Spleen (tissue), 11 donors: ENCODE measurements around the gene ARHGAP30. TPM values are rescaled to one million over a fixed set of nuclear protein-coding genes. Genes with fewer than 3 reads are reported as not detected.

ENCODE experiments used
- DNase-seq: peaks from one replicate; pipeline ENCODE4 v3.0.0-alpha.2; 2020
- H3K27ac ChIP-seq, 8 donors: fragments of 200-600 bp; sonication (generic) in 7 of 8; 1 replicate in 4 of 8; 2 replicates in 4 of 8; pipeline versions ENCODE4 v1.5.0 to v1.8.0; 2016 to 2021; ENCODE audit warnings: inconsistent platforms in 4 of 8, mild to moderate bottlenecking in 4 of 8, moderate library complexity in 1 of 8
- H3K27me3 ChIP-seq, 7 donors: fragments of 200-600 bp; sonication (generic) in 6 of 7; replicated peaks in 1 of 7; 1 replicate in 4 of 7; 2 replicates in 3 of 7; pipeline versions ENCODE4 v1.5.0 to v1.8.0; 2016 to 2021; ENCODE audit warnings: inconsistent platforms in 3 of 7, mild to moderate bottlenecking in 1 of 7
- H3K36me3 ChIP-seq, 6 donors: fragments of 200-600 bp; sonication (generic) in 5 of 6; 1 replicate in 4 of 6; 2 replicates in 2 of 6; pipeline versions ENCODE4 v1.5.0 to v1.8.0; 2016 to 2021; ENCODE audit warnings: inconsistent platforms in 2 of 6
- H3K4me1 ChIP-seq, 6 donors: fragments of 200-600 bp; sonication (generic) in 5 of 6; 1 replicate in 3 of 6; 2 replicates in 3 of 6; pipeline versions ENCODE4 v1.5.0 to v1.8.0; 2016 to 2021; ENCODE audit warnings: inconsistent platforms in 3 of 6
- H3K4me3 ChIP-seq, 8 donors: fragments of 200-600 bp; sonication (generic) in 7 of 8; 1 replicate in 4 of 8; 2 replicates in 4 of 8; pipeline versions ENCODE4 v1.5.0 to v1.8.0; 2016 to 2021; ENCODE audit warnings: inconsistent platforms in 4 of 8, mild to moderate bottlenecking in 4 of 8, moderate library complexity in 2 of 8
- H3K9me3 ChIP-seq, 8 donors: fragments of 200-600 bp; sonication (generic) in 7 of 8; 1 replicate in 4 of 8; 2 replicates in 4 of 8; pipeline versions ENCODE4 v1.5.0 to v1.8.0; 2016 to 2021; ENCODE audit warnings: inconsistent platforms in 4 of 8
- CTCF ChIP-seq, 11 experiments: fragments of 200-600 bp in 7 of 11; fragments of 450-650 bp in 4 of 11; sonication (generic) in 4 of 11; IDR thresholded peaks in 8 of 11; conservative IDR thresholded peaks in 3 of 11; 1 replicate in 7 of 11; 2 replicates in 4 of 11; pipeline versions ENCODE4 v1.4.0 to v1.8.0; 2016 to 2021; ENCODE audit warnings: antibody characterized with exemption in 11 of 11, inconsistent platforms in 4 of 11, mild to moderate bottlenecking in 1 of 11
- POLR2A ChIP-seq, 3 donors: fragments of 450-650 bp; IDR thresholded peaks; one replicate each; pipeline ENCODE4 v1.5.1; 2017; ENCODE audit warnings: antibody characterized with exemption in 3 of 3, mild to moderate bottlenecking in 1 of 3
- POLR2AphosphoS5 ChIP-seq, 3 donors: sonication (generic); formaldehyde crosslinking; IDR thresholded peaks; one replicate each; pipeline ENCODE4 v1.5.1; 2017; ENCODE audit warnings: antibody characterized with exemption in 3 of 3
- WGBS, 5 donors: extraction: QIAGEN DNeasy Blood & Tissue Kit in 3 of 5; methylation state at CpG; one replicate each; pipeline versions ENCODE4 v1.1.5 to v1.1.7; 2013 to 2018; 5-methylcytosine and 5-hydroxymethylcytosine counted together
- intact Hi-C: fragments of 100-400 bp; cut with DNase I; formaldehyde crosslinking; loops from one replicate; pipeline ENCODE4 v1.15.0; 2023; ENCODE audit warnings: low total_unique reads
- polyA plus RNA-seq, 3 donors: library from polyadenylated mRNA; stranded (reverse); fragments of 200-250 nt; gene quantifications; one replicate each; pipeline ENCODE4 v1.2.1, GENCODE V29; 2013
- total RNA-seq, 7 donors: library from RNA; depleted of rRNA in 3 of 7; stranded (reverse); fragments of >200 nt in 3 of 7; fragmentation: NEBNext Ultra II Directional in 4 of 7; extraction: Animal tissue kit (Norgen Biotek cat#: 25700) in 4 of 7; gene quantifications; one replicate each; pipeline versions ENCODE4 v1.1.0 to v1.2.1, GENCODE V29; 2016 to 2021
- donor health status: healthy with polysubstance abuse.
- donor health status: DM: no; HTN: no; CAD: no; lungs with moderate emphysema.
- donor health status: DM: no; HTN: no; CAD: no.
- donor health status: Bipolar disorder and iron deficiency.
- donor health status: healthy.
- donor health status: DM: no; HTN: no; CAD: no.
- donor health status: DM: yes; HTN: yes; CAD: no.

Gene ARHGAP30
- total and polyA plus RNA-seq, 10 donors, result 28.8 to 145 (median 120) TPM

GRCh38 chr1:161106431-161106830 lies 36.7 kb upstream of the ARHGAP30 start:
- DNase-seq, result no peak
- Histone ChIP-seq H3K27ac (no peak overlapping the region), H3K4me1 (peaks cover 0 to 32% (median 4%) of the 10 kb centered on the region in 6 donors), H3K9me3 (no peaks in the 10 kb centered on the region), H3K27me3 (no peaks in the 10 kb centered on the region), H3K4me3 (no peak overlapping the region), H3K36me3 (peaks cover 0 to 57% (median 13%) of the 10 kb centered on the region in 6 donors)
- 80 to 98% (median 93%) methylated on average over 1 of the region's 1 CpG for WGBS, 5 donors
- intact Hi-C loops, result no loop called here
- TF ChIP-seq CTCF (IDR thresholded peaks at IDR 0.05 in 8 of 11, conservative IDR thresholded peaks at IDR 0.05 in 3 of 11) (no peak), POLR2AphosphoS5 (IDR thresholded peaks at IDR 0.05) (no peak), POLR2A (IDR thresholded peaks at IDR 0.05) (no peak)

- DNase-seq, result no peak
- Histone ChIP-seq H3K27ac (no peak overlapping the region), H3K4me3 (no peak overlapping the region), H3K4me1 (peaks cover 15 to 44% (median 32%) of the 10 kb centered on the region in 6 donors), H3K9me3 (no peaks in the 10 kb centered on the region), H3K36me3 (peaks cover 0 to 51% (median 26%) of the 10 kb centered on the region in 6 donors), H3K27me3 (no peaks in the 10 kb centered on the region)
- 84 to 94% (median 89%) methylated on average over 2 of the region's 2 CpGs for WGBS, 5 donors
- no peak for TF ChIP-seq CTCF (IDR thresholded peaks at IDR 0.05 in 8 of 11, conservative IDR thresholded peaks at IDR 0.05 in 3 of 11)
- no peak for TF ChIP-seq POLR2A (IDR thresholded peaks at IDR 0.05)
- TF ChIP-seq POLR2AphosphoS5 (IDR thresholded peaks at IDR 0.05), result no peak
- intact Hi-C loops, result no loop called here
These were observed 30.9 kb upstream of the ARHGAP30 start for GRCh38 chr1:161100556-161100955.

- intact Hi-C loops, result loop anchor here (5.0 to 10.0 kb wide), 2 partner anchors 54 to 102 kb away; partner anchors contain the start of gene USF1
- H3K4me3 ChIP-seq, result peak overlapping the region in 5 of 8 donors; percentile 48 to 80 (median 57)
- peaks cover 0 to 44% (median 26%) of the 10 kb centered on the region in 6 donors for H3K36me3 ChIP-seq
- 84 to 93% (median 90%) methylated on average over 9 of the region's 9 CpGs for WGBS, 5 donors
- no peaks in the 10 kb centered on the region for H3K27me3 ChIP-seq
- no peak for TF ChIP-seq CTCF (IDR thresholded peaks at IDR 0.05 in 8 of 11, conservative IDR thresholded peaks at IDR 0.05 in 3 of 11)
- no peak for TF ChIP-seq POLR2A (IDR thresholded peaks at IDR 0.05)
- no peak for TF ChIP-seq POLR2AphosphoS5 (IDR thresholded peaks at IDR 0.05)
- no peak for DNase-seq
- H3K9me3 ChIP-seq, result no peaks in the 10 kb centered on the region
- H3K4me1 ChIP-seq, result peaks cover 15 to 37% (median 32%) of the 10 kb centered on the region in 6 donors
- peak overlapping the region in 1 of 8 donors; percentile 71 for H3K27ac ChIP-seq
These were observed 29.6 kb upstream of the ARHGAP30 start for GRCh38 chr1:161099090-161099802.
